ENCODE measurements around the gene NTM.

The NTM gene

GRCh38 chr11:132298357-132298756 lies 927.9 kb downstream of the NTM start:
- no peak for DNase-seq (ENCODE audit: low read depth)
- H3K4me3 ChIP-seq (ENCODE audit: low read length) = no peak overlapping the region
- no peaks in the 10 kb centered on the region for H3K36me3 ChIP-seq (ENCODE audit: control insufficient read depth, insufficient read depth, low read length, severe bottlenecking)
- no peaks in the 10 kb centered on the region for H3K9me3 ChIP-seq (ENCODE audit: control insufficient read depth, low read length)
- no peaks in the 10 kb centered on the region for H3K4me1 ChIP-seq (ENCODE audit: control insufficient read depth, insufficient read depth, low read length)
- no peak overlapping the region for H3K9ac ChIP-seq (ENCODE audit: low read length)
- H3K27me3 ChIP-seq (replicated peaks; ENCODE audit: control insufficient read depth, insufficient read depth, low read length) = no peaks in the 10 kb centered on the region

DNA sequence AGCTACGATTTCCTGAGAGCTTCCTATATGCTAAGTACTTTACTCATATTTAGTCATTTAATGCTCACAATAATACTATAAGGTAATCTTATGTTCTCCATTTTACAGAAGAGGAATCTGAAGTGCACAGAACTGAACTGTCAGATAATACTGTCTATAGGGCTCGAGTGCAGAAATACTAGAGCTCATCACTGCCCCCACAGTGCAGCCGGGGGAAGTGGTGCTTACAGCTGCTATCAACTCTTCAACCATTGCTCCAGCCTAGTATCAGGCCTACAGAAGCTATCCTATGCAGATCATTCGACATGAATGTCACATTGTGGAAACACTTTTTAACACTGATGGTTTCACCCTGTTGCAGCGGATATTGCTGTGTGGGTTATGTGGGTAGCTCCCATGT lies 929.9 kb downstream of the NTM start:
- no peak overlapping the region for H3K9ac ChIP-seq (ENCODE audit: low read length)
- H3K4me1 ChIP-seq (ENCODE audit: control insufficient read depth, insufficient read depth, low read length) = no peaks in the 10 kb centered on the region
- no peaks in the 10 kb centered on the region for H3K36me3 ChIP-seq (ENCODE audit: control insufficient read depth, insufficient read depth, low read length, severe bottlenecking)
- peak; percentile 7 for DNase-seq (ENCODE audit: low read depth)
- H3K27me3 ChIP-seq (replicated peaks; ENCODE audit: control insufficient read depth, insufficient read depth, low read length) = no peaks in the 10 kb centered on the region
- no peaks in the 10 kb centered on the region for H3K9me3 ChIP-seq (ENCODE audit: control insufficient read depth, low read length)
- no peak overlapping the region for H3K4me3 ChIP-seq (ENCODE audit: low read length)

DNA sequence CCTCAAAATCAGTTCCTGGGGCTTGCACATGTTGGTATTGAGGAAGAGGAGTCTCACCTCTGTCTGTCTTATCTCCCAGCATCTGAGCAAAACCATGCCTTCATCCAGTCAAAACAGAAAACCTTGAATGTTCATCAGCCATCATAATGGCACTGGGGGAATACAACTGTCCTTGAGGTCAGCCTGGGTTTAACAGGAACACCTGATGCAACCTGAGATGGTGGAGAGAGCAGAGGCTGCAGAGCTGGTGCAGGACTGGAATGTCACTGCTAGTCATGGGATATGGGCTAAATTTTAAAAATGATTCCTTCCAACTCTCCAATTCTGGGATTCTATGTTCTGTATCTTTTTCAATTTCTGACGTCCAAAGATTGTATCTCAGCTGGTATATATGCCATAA lies 931.0 kb downstream of the NTM start:
- H3K4me1 ChIP-seq (ENCODE audit: control insufficient read depth, insufficient read depth, low read length) = no peaks in the 10 kb centered on the region

DNA sequence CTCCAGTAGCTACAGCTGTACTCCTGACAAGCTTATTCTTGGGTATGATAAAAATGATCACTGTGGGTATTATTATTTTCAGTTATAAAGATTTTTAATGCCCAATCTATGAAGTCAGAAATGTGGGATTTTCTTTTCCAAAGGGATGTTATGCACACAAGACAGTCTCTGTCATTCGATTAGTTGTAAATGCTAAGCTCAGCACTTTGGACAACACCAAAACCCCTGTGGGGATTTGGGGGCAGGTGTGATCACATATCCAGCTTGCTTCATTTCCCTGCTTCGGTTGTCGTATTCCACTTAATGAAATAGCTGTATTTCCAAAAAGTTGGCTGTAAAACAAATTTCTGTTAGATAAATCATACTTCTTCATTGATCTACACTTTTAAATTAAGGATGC lies 931.5 kb downstream of the NTM start:
- H3K9ac ChIP-seq (ENCODE audit: low read length) = no peak overlapping the region
- DNase-seq (ENCODE audit: low read depth) = no peak
- H3K4me3 ChIP-seq (ENCODE audit: low read length) = no peak overlapping the region
- H3K9me3 ChIP-seq (ENCODE audit: control insufficient read depth, low read length) = no peaks in the 10 kb centered on the region
- H3K4me1 ChIP-seq (ENCODE audit: control insufficient read depth, insufficient read depth, low read length) = no peaks in the 10 kb centered on the region
- no peaks in the 10 kb centered on the region for H3K36me3 ChIP-seq (ENCODE audit: control insufficient read depth, insufficient read depth, low read length, severe bottlenecking)
- H3K27me3 ChIP-seq (replicated peaks; ENCODE audit: control insufficient read depth, insufficient read depth, low read length) = no peaks in the 10 kb centered on the region

More for the DNA sequence above, 931.0 kb downstream of the NTM start:
- Histone ChIP-seq H3K27me3 (replicated peaks; ENCODE audit: control insufficient read depth, insufficient read depth, low read length) (no peaks in the 10 kb centered on the region), H3K4me3 (ENCODE audit: low read length) (no peak overlapping the region), H3K36me3 (ENCODE audit: control insufficient read depth, insufficient read depth, low read length, severe bottlenecking) (no peaks in the 10 kb centered on the region), H3K9me3 (ENCODE audit: control insufficient read depth, low read length) (no peaks in the 10 kb centered on the region), H3K9ac (ENCODE audit: low read length) (no peak overlapping the region)
- DNase-seq (ENCODE audit: low read depth) = no peak

DNA sequence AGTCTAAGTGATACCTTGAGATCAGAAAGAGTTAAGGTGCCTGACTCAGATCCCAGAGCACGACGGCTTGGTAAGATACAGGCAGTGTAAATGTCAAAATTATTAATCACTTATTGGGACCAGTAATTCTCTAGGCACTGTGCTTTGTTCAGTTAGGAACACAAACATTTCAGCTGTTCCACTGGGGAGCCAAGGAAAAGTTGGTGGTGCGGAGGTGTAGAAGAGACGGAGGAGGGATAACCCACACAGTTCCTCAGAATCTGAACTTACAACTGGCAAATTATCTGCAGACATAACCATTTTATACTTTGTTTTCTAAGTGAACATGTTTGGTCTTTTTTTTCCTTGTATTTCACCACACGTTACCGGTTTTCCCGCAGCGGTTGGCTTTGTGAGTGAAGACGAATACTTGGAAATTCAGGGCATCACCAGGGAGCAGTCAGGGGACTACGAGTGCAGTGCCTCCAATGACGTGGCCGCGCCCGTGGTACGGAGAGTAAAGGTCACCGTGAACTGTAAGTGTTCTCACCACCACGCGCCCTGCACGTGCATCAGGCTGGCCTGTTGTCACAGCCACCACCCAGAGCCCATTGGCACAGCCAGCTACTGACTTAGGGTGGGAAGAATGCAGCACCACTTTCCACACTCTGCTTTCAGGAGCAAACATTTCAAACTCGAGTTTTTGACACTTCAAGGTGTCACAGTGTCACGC lies 937.0 kb downstream of the NTM start:
- no peak overlapping the region for H3K9ac ChIP-seq (ENCODE audit: low read length)
- no peak for DNase-seq (ENCODE audit: low read depth)
- no peaks in the 10 kb centered on the region for H3K27me3 ChIP-seq (replicated peaks; ENCODE audit: control insufficient read depth, insufficient read depth, low read length)
- H3K4me3 ChIP-seq (ENCODE audit: low read length) = no peak overlapping the region
- no peaks in the 10 kb centered on the region for H3K36me3 ChIP-seq (ENCODE audit: control insufficient read depth, insufficient read depth, low read length, severe bottlenecking)
- H3K4me1 ChIP-seq (ENCODE audit: control insufficient read depth, insufficient read depth, low read length) = peaks cover 9% of the 10 kb centered on the region
- H3K9me3 ChIP-seq (ENCODE audit: control insufficient read depth, low read length) = no peaks in the 10 kb centered on the region

DNA sequence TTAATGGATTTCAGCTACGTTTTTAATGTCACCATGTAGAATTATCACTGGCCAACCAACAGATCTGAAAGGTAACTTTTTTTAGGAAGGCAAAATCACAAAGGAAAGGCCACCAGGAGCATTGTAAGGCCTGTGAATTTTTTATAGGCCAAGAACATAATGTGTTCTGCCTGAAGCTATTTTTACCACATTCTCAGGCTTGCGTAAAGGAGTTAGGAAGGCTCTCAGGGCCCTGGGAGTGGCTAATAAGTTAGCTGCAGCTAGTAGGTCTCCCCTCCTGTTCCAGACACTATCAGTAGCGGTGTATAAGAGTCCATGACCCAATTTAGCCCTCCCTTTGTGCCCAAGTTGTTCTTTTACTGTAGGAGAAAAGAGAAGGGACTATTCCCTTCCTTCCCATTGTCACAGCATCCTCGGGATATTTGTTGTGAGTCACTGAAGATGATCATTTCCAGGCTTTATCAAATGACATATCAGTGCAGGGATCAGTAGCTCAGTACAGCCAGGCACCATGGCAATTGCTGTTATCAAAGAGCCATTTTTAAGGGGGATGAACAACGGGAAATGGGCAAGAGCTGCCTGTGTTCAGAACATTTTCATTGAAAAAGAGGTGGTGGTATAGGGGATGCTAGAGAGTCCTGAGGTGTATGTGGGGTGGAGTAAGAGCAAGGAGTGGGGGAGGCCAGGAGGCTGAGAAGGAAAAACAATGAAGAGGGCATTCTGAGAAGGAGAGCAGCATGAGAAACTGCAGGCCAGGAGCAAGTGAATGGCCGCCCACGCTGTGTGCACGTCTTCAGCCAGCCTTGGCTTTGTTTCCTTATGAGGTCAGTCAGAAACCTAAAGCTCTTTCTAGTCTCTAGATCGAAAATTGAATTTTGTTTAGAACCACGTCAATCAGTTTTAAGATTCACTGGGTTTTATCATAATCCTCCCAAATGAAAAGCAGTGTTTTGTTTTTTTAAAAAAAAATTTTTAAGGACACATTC lies 940.3 kb downstream of the NTM start:
- no peaks in the 10 kb centered on the region for H3K36me3 ChIP-seq (ENCODE audit: control insufficient read depth, insufficient read depth, low read length, severe bottlenecking)
- H3K27me3 ChIP-seq (replicated peaks; ENCODE audit: control insufficient read depth, insufficient read depth, low read length) = no peaks in the 10 kb centered on the region
- DNase-seq (ENCODE audit: low read depth) = peak; percentile 6
- peaks cover 9% of the 10 kb centered on the region for H3K4me1 ChIP-seq (ENCODE audit: control insufficient read depth, insufficient read depth, low read length)
- no peaks in the 10 kb centered on the region for H3K9me3 ChIP-seq (ENCODE audit: control insufficient read depth, low read length)
- H3K9ac ChIP-seq (ENCODE audit: low read length) = no peak overlapping the region
- H3K4me3 ChIP-seq (ENCODE audit: low read length) = no peak overlapping the region

GRCh38 chr11:132311703-132312102 lies 941.3 kb downstream of the NTM start:
- Histone ChIP-seq H3K9ac (ENCODE audit: low read length) (no peak overlapping the region), H3K9me3 (ENCODE audit: control insufficient read depth, low read length) (no peaks in the 10 kb centered on the region), H3K4me3 (ENCODE audit: low read length) (no peak overlapping the region), H3K27me3 (replicated peaks; ENCODE audit: control insufficient read depth, insufficient read depth, low read length) (no peaks in the 10 kb centered on the region), H3K4me1 (ENCODE audit: control insufficient read depth, insufficient read depth, low read length) (peaks cover 9% of the 10 kb centered on the region), H3K36me3 (ENCODE audit: control insufficient read depth, insufficient read depth, low read length, severe bottlenecking) (no peaks in the 10 kb centered on the region)
- DNase-seq (ENCODE audit: low read depth) = no peak

DNA sequence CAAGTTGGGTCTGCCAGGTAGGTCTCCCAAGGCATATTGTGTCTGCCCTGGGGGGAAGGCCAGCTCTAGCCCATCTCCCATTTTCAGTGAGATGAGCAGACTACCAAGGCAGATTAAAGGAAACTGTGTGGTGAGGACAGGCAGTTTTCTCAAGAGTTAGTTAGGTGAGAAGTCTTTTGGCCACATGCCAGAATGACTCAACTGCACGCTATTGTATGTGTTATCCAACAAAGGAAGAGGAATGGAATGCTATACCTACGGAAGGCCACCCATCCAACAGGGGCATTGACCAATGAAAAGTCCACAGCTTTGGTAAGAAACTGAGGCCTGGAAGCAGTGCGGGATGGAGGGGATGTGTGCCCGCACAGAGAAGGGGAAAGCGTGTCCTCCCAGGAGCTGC lies 941.7 kb downstream of the NTM start:
- Histone ChIP-seq H3K27me3 (replicated peaks; ENCODE audit: control insufficient read depth, insufficient read depth, low read length) (no peaks in the 10 kb centered on the region), H3K36me3 (ENCODE audit: control insufficient read depth, insufficient read depth, low read length, severe bottlenecking) (no peaks in the 10 kb centered on the region)

DNA sequence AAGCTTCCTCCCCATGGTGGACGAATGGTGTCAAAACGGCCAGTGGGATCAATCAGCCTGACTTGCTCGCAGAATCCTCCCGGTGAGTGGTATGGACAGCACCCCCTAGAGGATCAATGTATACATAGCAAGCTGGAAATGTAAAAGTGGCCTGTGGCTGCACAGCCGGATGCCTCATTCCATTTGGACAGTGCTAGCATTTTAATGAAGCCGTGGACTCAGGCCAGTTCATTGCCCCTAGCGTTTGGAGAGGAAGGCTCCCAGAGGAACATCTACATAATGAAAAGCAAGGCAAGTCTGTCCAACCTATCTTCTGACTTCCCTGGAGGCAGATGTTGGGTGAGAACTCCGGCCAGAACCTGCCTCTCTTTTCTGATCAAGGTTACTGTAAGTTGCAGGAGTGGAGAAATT lies 942.3 kb downstream of the NTM start:
- no peak overlapping the region for H3K9ac ChIP-seq (ENCODE audit: low read length)
- H3K27me3 ChIP-seq (replicated peaks; ENCODE audit: control insufficient read depth, insufficient read depth, low read length) = no peaks in the 10 kb centered on the region
- H3K36me3 ChIP-seq (ENCODE audit: control insufficient read depth, insufficient read depth, low read length, severe bottlenecking) = no peaks in the 10 kb centered on the region
- H3K9me3 ChIP-seq (ENCODE audit: control insufficient read depth, low read length) = no peaks in the 10 kb centered on the region
- DNase-seq (ENCODE audit: low read depth) = peak; percentile 16
- no peak overlapping the region for H3K4me3 ChIP-seq (ENCODE audit: low read length)
- peaks cover 9% of the 10 kb centered on the region for H3K4me1 ChIP-seq (ENCODE audit: control insufficient read depth, insufficient read depth, low read length)

More for the DNA sequence above, 941.7 kb downstream of the NTM start:
- no peak overlapping the region for H3K9ac ChIP-seq (ENCODE audit: low read length)
- peak; percentile 24 for DNase-seq (ENCODE audit: low read depth)
- H3K4me1 ChIP-seq (ENCODE audit: control insufficient read depth, insufficient read depth, low read length) = peaks cover 9% of the 10 kb centered on the region
- no peak overlapping the region for H3K4me3 ChIP-seq (ENCODE audit: low read length)
- H3K9me3 ChIP-seq (ENCODE audit: control insufficient read depth, low read length) = no peaks in the 10 kb centered on the region

DNA sequence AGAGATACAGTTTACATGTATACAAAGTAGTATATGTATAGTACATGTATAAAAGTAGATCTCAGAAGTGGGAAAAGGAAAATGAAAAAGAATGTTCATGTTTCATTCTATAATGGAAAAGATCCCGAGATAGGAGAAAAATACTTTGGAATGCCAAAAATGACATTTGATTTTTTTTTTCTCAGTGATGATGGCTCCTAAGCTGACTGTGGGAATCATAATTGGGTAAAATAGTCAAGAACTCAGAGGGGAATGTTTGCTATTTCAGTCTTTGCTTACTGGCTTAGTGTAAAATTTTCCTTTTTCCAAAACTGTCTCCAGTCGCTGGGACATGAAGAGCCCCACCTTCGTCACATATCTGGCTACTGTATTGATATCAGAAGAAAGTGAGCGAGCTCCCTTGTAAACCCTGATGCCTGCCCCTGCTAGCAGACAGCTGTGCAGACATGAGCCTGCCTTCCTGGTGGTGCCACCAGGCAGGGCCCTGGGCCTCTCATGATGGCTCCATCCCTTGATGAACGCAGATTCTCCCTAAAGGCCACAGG lies 944.6 kb downstream of the NTM start:
- no peak overlapping the region for H3K4me3 ChIP-seq (ENCODE audit: low read length)
- H3K9me3 ChIP-seq (ENCODE audit: control insufficient read depth, low read length) = no peaks in the 10 kb centered on the region
- H3K27me3 ChIP-seq (replicated peaks; ENCODE audit: control insufficient read depth, insufficient read depth, low read length) = no peaks in the 10 kb centered on the region
- H3K4me1 ChIP-seq (ENCODE audit: control insufficient read depth, insufficient read depth, low read length) = peaks cover 9% of the 10 kb centered on the region
- H3K36me3 ChIP-seq (ENCODE audit: control insufficient read depth, insufficient read depth, low read length, severe bottlenecking) = no peaks in the 10 kb centered on the region
- H3K9ac ChIP-seq (ENCODE audit: low read length) = no peak overlapping the region
- DNase-seq (ENCODE audit: low read depth) = peak; percentile 14

DNA sequence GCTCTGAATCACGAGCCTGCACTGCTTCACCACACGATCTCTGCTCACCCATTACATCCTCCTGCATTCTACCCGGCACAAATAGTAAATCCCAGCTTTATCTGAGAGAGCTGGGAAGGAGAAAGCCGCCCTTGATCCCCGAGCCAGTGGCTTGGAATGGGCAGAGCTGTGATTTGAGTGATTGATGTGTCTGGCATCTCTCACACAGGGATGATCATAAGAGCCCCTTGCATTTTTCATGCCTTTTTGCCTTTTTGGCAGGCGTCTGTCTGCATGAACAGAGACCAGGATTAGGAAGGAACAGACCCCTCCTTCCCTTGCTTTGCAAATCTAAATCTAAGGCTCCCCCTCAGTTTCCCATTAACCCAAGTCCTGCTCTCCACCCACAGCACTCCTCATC lies 945.3 kb downstream of the NTM start:
- Histone ChIP-seq H3K9me3 (ENCODE audit: control insufficient read depth, low read length) (no peaks in the 10 kb centered on the region), H3K9ac (ENCODE audit: low read length) (no peak overlapping the region), H3K4me1 (ENCODE audit: control insufficient read depth, insufficient read depth, low read length) (peaks cover 3% of the 10 kb centered on the region), H3K27me3 (replicated peaks; ENCODE audit: control insufficient read depth, insufficient read depth, low read length) (no peaks in the 10 kb centered on the region), H3K36me3 (ENCODE audit: control insufficient read depth, insufficient read depth, low read length, severe bottlenecking) (no peaks in the 10 kb centered on the region), H3K4me3 (ENCODE audit: low read length) (no peak overlapping the region)
- no peak for DNase-seq (ENCODE audit: low read depth)

Data from adipocyte (in vitro differentiated cells).